Measurements from ENCODE around the gene EFNB2.

GRCh38 chr13:106570299-106570852, 34.9 kb upstream of the EFNB2 start:
- TF ChIP-seq, protein P1, sequence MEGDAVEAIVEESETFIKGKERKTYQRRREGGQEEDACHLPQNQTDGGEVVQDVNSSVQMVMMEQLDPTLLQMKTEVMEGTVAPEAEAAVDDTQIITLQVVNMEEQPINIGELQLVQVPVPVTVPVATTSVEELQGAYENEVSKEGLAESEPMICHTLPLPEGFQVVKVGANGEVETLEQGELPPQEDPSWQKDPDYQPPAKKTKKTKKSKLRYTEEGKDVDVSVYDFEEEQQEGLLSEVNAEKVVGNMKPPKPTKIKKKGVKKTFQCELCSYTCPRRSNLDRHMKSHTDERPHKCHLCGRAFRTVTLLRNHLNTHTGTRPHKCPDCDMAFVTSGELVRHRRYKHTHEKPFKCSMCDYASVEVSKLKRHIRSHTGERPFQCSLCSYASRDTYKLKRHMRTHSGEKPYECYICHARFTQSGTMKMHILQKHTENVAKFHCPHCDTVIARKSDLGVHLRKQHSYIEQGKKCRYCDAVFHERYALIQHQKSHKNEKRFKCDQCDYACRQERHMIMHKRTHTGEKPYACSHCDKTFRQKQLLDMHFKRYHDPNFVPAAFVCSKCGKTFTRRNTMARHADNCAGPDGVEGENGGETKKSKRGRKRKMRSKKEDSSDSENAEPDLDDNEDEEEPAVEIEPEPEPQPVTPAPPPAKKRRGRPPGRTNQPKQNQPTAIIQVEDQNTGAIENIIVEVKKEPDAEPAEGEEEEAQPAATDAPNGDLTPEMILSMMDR (IDR thresholded peaks at IDR 0.05), result no peak
- TF ChIP-seq EP300 (IDR thresholded peaks at IDR 0.05; ENCODE audit: low read depth), result no peak
- TF ChIP-seq POLR2AphosphoS5 (IDR thresholded peaks at IDR 0.05), result no peak
